NCI-H2107 treated with DMSO at 0.1 percent for 48 hours (cell line): ENCODE measurements around the gene SPAG4.

ENCODE experiments used
- DNase-seq: peaks from one replicate; lab custom pipeline; 2025; ENCODE audit not compliant: unreplicated experiment; lab: John Stamatoyannopoulos, UW

SPAG4 gene

DNA sequence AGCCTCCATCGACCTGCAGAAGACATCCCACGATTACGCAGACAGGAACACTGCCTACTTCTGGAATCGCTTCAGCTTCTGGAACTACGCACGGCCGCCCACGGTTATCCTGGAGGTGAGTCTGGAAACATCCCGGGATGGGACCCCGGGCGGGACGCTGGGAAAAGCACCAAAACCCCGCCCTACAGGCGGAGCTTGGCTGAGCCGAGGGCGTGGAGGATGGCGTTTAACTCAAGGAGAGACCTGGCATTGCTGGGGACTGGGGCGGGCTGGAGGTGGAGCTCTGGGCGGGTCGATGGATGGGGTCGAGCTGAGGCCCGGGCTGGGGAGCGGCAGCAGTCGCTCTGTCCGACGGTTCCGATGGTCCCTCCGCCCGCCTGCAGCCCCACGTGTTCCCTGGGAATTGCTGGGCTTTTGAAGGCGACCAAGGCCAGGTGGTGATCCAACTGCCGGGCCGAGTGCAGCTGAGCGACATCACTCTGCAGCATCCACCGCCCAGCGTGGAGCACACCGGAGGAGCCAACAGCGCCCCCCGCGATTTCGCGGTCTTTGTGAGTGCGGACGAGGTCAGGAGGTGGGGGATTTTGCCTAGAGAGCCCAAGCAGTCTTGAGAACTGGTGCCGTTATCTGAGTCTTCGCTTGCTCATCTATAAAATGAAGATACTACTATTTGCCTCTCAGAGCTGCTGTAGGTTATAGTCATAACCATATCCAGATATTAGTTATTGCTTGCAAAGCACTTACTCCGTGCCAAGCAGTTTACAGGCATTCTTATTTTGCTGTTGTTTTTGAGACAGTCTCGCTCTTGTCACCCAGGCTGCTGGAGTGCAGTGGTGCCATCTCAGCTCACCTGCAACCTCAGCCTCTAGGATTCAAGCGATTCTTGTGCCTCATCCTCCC, 3.8 kb downstream of the SPAG4 start:
- peak; percentile 18 for DNase-seq

DNA sequence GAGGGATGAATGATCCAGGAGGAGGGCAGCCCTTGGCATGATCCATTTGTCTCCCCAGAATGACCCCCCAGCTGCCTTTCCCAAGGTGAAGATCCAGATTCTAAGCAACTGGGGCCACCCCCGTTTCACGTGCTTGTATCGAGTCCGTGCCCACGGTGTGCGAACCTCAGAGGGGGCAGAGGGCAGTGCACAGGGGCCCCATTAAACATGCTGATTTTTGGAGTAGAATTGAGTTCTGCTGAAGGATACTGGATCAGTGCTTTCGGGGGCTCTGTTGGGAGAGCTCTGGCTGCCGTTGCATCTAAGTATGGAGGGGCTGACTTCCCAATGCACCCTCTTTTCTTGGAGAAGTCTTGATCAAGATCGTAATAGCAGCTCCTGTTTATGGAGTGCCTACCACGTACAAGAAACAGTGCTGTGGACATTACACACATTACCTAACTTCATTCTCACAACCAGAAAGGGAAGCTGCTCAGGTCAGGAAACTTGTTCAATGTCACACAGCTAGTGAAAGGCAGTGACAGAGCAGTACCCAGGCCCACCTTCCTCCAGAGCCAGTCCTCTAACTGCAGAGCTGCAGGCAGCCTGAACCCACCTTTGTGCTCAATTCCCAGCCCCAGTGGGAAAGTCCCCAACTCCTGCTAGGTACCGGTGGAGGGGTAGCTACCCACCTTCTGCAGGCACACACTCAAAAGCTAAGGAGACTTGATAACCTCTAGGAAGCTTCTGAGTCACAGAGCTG, 5.4 kb downstream of the SPAG4 start:
- no peak for DNase-seq

DNA sequence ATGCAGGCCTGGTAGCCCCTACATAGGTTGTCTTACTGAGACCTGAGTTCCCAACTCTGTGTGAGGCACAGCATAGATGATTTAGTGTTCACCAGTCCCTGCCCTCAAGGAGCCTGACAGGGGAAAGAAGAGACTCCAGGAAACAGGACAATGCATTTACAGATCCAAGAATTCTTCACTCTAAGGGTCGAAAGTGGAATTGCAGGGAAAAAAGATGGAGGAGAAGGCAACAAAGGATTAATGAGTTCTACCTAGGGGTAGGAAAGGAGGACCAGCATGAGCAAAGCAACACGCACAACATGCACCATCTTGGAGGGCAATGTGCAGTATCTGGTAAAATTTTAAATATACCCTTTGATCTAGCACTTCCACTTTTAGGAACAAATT, 5.9 kb downstream of the SPAG4 start:
- DNase-seq = no peak

DNA sequence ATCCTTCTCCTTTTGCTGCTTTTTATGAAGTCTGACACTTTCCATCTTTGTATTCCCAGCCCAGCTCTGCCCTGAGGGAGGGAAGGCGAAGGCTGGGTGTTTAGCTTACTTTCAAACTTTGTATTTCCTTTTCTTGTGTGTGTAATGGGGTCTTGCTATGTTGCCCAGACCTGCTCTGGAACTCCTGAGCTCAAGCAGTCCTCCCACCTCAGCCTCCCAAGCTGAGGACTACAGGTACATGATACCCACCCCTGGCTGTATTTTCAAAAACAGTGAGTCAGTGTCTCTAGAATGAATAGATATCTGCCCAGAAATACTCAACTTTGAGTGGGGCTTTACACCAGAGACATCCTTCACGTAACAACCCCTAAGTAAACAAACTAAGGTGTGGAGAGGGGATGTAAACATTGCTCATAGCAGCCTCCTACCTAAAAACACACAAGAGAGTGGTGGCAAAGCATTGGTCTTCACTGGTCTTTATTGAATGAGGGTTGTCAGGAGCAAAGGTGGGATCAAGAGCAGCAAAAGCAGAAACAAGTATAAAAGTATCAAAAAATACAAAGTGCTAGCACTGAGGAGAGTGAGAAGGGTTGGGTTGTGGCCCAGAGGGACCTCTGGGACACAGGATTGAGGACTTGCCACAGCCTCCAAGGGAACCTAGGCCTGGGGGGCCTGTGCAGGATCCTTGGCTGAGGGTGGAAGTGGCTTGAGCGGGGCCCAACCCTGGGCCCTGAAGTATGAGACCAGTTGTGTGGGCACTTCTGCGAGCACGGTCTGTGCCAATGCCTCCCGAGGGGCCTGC, 10.2 kb downstream of the SPAG4 start:
- no peak for DNase-seq

DNA sequence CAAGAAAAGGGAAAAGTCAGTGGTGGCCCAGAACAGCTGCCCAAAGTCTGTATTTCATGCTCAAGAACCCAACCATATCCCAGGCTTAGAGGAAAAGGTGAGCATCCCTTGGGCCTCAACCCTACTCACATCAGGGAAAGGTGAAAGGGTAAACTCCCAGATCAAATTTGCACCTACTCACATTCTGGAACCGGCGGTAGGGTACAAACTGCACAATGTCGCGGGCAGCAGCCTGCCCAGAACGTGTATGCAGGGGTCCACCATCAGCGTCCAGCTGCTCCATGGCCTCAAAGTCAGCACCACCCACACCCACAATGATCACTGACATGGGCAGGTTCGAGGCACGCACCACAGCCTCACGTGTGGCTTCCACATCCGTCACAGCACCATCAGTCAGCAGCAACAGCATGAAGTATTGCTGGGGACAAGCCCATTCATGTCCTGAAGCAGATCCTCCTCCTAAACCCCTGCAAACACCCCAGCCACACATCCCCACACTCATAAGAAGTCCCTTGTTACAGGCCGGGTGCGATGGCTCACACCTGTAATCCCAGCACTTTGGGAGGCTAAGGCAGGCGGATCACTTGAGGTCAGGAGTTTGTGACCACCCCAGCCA, 10.9 kb downstream of the SPAG4 start:
- DNase-seq = no peak

DNA sequence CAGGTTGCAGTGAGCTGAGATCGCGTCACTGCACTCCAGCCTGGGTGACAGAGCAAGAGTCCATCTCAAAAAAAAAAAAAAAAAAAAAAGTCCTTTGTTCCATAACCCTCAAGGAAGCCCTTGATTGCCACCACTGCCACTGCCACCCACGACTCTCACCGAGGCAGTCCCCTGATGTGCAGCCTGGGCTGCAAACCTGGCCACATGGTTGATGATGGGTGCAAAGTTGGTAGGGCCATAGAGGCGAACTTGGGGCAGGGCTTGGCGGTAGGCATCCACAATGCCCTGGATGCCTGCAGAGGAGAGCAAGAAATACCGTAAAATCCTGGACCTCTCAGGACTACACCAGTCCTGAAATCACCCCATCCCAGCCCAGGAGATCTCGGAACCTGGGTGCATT, 11.5 kb downstream of the SPAG4 start:
- DNase-seq = no peak

DNA sequence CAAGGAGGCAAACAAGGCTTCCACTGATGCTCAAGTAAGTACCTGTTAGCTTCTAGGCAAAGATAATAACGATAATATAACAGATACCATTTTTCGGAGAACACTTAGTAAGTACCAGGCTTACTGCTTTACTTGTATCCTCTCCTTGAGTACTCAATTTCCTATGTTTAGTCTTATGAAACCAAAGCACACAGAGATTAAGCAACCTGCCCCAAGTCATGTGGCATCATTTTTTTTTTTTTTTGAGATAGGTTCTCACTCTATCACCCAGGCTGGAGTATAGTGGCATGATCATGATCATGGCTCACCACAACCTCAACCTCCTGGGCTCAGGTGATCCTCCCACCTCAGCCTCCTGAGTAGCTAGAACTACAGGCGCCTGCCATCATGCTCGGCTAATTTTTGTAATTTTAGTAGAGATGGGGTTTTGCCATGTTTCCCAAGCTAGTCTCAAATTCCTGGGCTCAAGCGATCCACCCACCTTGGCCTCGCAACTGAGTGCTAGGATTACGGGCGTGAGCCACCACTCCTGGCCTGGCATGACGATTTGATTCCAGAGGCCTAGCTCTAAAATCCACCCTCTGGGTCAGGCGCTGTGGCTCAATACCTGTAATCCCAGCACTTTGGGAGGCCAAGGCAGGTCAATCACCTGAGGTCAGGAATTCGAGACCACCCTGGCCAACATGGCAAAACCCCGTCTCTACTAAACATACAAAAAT, 14.0 kb downstream of the SPAG4 start:
- no peak for DNase-seq

DNA sequence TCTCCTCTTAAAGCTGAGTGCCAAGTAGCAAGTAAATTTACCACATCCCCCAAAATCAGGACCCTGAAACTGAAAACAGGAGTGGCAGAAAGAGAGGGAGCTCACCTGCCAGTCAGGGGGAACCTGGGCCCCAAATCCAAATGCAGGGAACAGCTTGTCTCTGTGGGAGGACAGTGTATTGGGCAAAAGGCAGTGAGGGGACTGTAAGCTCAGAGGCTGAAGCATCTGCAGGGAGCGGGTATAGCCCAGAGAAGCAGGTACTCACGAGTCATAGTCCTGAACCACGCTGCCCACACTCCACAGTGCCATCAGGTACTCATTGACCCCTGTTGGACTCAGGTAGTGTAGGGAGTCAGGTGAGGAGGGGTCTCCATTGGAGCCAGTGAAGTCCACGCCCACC, 15.0 kb downstream of the SPAG4 start:
- no peak for DNase-seq

DNA sequence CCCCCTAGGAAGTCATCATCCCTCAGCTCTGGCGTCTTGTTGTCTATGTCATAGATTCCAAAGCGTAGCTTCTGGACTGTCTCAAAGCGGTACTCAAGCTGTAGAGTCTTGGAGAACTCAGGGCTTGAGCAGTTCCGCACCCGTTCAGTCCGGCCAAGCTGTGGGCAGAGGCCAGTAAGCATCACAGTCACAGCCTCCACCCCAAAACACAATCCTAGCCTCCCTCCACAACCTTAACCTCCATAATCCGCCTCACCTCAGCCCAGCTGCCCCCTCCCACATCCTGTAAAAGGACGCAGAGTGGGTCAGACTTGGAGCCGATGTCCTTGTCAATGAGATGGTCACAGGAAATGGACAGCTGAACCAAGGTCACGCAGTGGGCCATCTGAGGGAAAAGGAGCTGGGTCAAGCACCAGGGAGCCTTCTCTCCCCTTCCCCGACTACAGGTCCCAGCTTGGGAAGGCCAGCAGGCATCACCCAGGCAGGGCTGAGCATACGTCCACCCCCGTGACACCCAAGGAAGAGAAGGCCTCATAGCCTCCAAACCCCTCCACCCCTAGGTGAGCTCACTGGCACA, 17.0 kb downstream of the SPAG4 start:
- DNase-seq = no peak

DNA sequence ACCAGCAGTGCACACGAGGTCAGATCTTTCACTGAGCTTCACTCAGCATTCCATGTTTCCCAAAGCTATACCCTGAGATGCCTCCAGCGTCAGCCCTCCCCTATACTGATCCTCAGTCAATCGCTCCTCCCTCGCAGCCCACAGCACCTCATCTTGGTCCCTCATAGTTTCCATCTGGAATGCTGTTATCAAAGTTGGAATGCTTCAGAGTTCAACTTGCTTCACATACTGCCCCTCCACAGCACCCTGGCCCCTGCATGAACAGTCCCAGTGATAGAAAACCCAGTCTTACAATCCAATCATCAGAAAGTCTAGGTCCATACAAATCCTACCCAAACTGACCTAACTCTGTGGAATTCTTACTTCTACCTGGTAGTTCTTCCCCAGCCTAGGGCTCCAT, 20.0 kb downstream of the SPAG4 start:
- no peak for DNase-seq

DNA sequence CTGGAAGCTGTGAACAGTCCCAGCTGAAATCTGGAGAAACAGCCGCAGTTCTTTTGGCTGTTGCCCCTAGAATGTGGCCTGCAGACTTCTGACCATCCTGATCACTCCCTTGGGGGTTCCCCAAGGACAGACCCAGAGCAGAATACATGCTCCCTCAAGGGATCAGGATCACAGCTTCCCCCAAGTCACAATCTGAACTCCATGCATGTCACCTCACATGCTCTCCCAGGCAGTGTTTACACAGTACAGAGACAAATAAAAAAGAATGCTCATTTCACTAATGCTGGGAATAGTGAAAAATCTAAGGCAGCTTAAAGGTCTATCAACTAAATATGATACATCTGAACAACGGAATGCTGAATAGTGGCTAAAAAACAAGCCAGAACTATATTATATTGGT, 20.5 kb downstream of the SPAG4 start:
- no peak for DNase-seq

DNA sequence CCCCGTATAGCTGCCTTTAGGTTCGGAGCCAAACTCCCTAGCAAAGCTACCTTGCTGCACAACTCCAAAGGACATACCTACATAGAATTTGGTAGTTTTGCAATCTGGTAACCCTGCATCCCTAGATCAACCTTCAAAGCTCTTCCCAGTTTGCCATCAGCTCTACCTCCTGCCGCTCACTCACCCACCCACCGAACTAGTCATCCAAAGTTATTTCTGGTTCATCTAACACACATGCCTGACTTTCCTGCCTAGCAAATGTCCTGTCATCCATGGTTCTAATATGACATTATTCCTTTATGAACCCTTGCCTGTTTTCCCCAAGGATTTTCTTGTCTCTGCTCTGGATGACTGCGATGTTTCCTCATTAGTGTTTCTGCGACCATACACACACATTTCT, 21.6 kb downstream of the SPAG4 start:
- DNase-seq = no peak

DNA sequence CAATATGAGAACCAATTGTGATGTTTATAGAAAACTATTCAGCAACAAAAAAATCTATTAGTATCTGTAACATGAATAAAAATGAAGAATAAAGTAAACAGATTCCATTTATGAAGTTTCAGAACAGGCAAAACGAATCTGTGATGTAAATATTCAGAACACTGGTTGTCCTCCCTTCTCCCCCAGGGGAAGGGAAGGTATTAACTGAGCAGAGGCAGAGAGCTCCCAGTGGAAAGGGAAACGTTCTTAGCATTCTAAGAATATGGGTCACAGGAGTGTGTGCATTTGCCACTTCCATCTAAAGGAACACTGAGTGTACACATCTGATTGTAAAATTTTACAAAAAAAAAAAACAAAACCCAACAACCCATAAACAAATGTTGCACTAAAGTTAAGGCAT, 23.1 kb downstream of the SPAG4 start:
- no peak for DNase-seq

DNA sequence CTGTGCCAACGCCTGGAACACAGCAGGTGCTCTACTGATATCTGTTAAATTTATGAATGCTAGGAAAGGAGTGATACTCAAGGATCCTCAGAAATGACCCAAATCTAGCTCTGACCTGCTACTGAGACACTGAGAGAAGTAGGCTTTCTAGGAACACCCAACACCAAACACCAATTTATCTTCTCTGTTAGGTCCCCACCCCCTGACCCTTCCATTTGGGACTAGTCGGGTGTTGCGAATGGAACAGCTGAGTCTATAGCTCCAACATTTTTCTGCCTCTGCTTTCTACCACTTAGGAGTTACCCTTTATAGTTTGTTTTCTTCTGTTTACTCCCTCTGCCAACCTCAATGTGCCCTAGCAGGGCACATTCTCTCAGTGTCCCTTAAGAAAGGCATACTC, 25.1 kb downstream of the SPAG4 start:
- no peak for DNase-seq

DNA sequence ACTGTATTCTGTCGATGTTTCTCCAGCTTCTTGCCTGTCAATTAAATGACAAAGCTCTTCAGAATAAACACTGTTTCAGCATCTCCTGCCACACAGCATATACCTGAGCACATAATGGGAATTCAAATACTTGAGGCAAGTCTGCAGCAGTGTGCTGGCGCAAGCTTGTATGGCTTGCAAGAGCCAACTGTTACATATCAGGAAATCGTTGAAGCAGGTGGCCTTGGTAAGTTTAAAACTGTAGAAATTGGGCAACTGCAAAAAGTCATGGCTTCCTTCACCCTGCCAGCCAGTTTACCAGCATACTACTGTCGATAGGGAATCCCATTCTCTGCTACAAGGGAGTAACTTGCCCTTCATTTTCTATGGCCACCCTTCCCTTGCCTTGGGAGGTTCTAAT, 26.1 kb downstream of the SPAG4 start:
- DNase-seq = no peak

DNA sequence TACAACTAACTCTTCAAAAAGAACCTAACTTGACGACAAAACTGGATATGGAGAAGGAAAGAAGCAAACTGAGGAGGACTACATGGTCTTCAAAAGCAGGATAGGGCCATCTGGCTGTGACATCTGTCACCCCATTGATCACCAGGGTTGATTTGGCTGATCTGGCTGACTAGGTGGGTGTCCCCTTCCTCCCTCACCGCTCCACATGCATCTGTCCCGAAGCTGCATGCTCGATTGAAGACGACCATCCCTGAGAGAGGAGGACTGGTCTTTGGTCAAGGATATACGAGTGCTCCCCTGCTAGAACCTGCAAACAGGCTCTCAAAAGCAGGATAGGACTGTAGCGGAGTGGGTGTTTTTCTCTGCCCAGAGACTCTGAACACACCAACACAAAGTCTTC, 27.4 kb downstream of the SPAG4 start:
- no peak for DNase-seq

DNA sequence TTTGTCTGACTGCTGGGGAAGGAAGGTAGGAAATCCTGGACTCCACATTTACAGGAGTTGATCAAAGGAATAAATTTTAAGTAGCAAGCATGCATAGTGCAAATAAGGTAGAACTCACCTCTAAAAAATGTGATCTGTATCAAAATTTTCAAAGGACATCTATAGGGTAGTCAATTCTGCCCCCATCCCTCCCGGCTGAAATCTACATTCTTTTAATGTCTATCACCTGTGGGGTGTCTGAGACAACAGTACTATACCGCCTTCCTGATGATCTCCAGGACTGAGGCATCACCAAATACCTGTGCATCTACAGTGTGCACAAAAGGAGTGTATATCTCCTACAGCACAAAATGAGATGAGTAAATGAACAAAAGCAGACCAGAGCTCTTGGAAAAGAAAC, 29.2 kb downstream of the SPAG4 start:
- DNase-seq = no peak

DNA sequence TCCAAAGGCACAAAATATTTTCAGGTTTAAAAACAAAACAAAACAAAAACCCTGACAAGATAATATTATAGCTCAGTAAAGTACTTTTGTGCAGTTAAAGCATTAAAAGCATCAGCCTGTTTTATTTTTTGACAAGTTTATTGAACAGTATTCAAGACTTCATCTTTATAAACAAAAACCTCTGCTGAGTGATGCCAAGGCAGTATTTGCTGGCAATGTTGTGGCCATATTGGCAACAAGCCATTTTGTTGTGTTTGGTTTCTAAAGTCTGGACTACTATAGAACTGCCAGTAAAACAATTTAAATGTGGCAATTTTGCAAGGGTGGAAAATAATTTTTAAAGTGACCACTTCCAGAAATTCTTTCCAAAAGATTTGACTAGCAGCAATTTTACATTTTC, 33.2 kb downstream of the SPAG4 start:
- no peak for DNase-seq

DNA sequence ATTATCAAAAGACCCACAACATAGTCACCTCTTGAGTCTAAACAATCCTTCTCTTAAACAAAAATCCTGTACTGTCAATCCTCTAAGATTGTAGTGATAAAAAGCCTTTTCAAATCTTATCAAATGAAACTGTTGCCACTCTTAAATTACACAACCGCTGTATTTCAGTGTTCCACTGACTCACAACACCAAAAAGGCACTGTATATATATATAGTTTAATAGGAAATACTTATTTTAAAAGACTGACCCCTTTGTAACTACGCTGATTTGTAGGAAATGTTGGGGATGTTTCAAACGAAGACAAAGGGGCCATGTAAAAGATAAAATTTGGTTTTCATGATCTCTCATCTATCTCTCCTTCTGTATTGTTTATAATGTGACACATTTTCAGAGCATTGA, 35.0 kb downstream of the SPAG4 start:
- no peak for DNase-seq

DNA sequence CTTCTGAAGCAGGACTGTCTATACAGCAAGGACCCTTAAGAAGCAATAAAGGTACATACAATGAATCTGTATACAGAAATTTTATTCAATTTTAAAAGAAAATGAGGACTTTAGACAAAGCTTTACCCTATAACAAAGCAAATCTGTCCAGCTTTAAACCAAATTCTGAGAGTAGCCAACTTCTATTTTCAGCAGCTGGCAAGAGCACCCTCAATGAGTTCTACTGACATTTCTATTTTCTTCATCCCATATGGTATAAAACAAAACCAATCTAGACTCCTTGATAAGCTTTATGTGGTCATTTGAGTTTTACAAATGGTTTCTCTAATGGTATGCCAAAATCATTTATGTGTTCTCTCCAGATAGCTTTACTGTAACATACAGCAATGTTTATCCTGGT, 36.3 kb downstream of the SPAG4 start:
- no peak for DNase-seq
